ENCODE data around the gene ANKRD1.

The ANKRD1 gene

GRCh38 chr10:90862908-90863514, 57.9 kb downstream of the ANKRD1 start:
- H3K36me3 ChIP-seq (ENCODE audit: control insufficient read depth, insufficient read depth, low read length) = no peaks in the 10 kb centered on the region
- H3K27me3 ChIP-seq (ENCODE audit: control insufficient read depth, insufficient read depth, low read length, poor library complexity, severe bottlenecking) = peaks cover 16% of the 10 kb centered on the region
- H3K4me3 ChIP-seq (ENCODE audit: insufficient read depth, low read depth, low read length) = no peak overlapping the region
- no peaks in the 10 kb centered on the region for H3K4me1 ChIP-seq (ENCODE audit: control insufficient read depth, insufficient read depth, low read length)
- no peaks in the 10 kb centered on the region for H3K9me3 ChIP-seq (ENCODE audit: control insufficient read depth, low read length)
- no peak overlapping the region for H3K27ac ChIP-seq (ENCODE audit: insufficient read depth, low read depth, low read length, poor library complexity, severe bottlenecking)
- WGBS, 2 experiments = 72 to 81% methylated on average over 2 of the region's 2 CpGs
